ENCODE measurements around the gene HFE. TPM values are rescaled to one million over a fixed set of nuclear protein-coding genes. Genes with fewer than 3 reads are reported as not detected.

HFE gene
- total and polyA plus RNA-seq, 2 of the 13 experiments (the other 11 are each of a cell fraction or from before 2014, with no cell fraction given) = 3.7 to 6.3 TPM

DNA sequence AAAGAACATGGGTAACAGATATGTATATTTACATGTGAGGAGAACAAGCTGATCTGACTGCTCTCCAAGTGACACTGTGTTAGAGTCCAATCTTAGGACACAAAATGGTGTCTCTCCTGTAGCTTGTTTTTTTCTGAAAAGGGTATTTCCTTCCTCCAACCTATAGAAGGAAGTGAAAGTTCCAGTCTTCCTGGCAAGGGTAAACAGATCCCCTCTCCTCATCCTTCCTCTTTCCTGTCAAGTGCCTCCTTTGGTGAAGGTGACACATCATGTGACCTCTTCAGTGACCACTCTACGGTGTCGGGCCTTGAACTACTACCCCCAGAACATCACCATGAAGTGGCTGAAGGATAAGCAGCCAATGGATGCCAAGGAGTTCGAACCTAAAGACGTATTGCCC, 5.2 kb downstream of the HFE start:
- Histone ChIP-seq H3K9ac (ENCODE audit: insufficient read depth, low read depth, low read length) (no peak overlapping the region), H3K79me2 (ENCODE audit: insufficient read depth, low read length) (no peaks in the 10 kb centered on the region), H2AFZ (ENCODE audit: low read length) (no peak overlapping the region), H3K4me3 (replicated peaks in 1 of 3; ENCODE audit: insufficient read depth in 1 of 3, low read depth in 2 of 3, low read length in 3 of 3) (no peak overlapping the region), H3K4me2 (ENCODE audit: low read depth, low read length) (no peak overlapping the region), H4K20me1 (ENCODE audit: insufficient read depth, low read length) (no peaks in the 10 kb centered on the region), H3K36me3 (replicated peaks in 1 of 2; ENCODE audit: control insufficient read depth in 1 of 2, insufficient read depth in 2 of 2, low read length in 2 of 2) (no peaks in the 10 kb centered on the region), H3K4me1 (ENCODE audit: insufficient read depth, low read length) (peaks cover 17% of the 10 kb centered on the region), H3K9me3 (ENCODE audit: low read length) (no peaks in the 10 kb centered on the region), H3K27me3 (ENCODE audit: control insufficient read depth in 1 of 2, insufficient read depth in 2 of 2, low read length in 2 of 2) (no peaks in the 10 kb centered on the region), H3K27ac (ENCODE audit: extremely low read length, insufficient read depth, low read length) (no peak overlapping the region)
- WGBS (ENCODE audit: low lambda C conversion rate) = 90% methylated on average over 4 of the region's 4 CpGs
- ChIA-PET CTCF (ENCODE audit: low intra/inter-chr PET ratio, low total read pairs) (no interaction called here), POLR2A (no interaction called here)
- no peak for DNase-seq (ENCODE audit: low spot score)
- in situ Hi-C loops (cut with HindIII; ENCODE audit: extremely low pct_ligation_motif_present, low pct_unique_long_range_greater_than_20kb) = no loop called here
- no peak for ATAC-seq
- FAIRE-seq = no peak
- intact Hi-C loops (cut with micrococcal nuclease; ENCODE audit: unreplicated experiment) = no loop called here
- BruUV-seq (replicated peaks) = no TSS peak
- TF ChIP-seq PRDM10 (CRISPR knock-in tag; IDR thresholded peaks at IDR 0.05; ENCODE audit: low read depth) = no peak
- no peak for TF ChIP-seq HNRNPL (IDR thresholded peaks at IDR 0.05; ENCODE audit: low read depth, low read length)
- no peak for TF ChIP-seq SP140L (CRISPR knock-in tag; IDR thresholded peaks at IDR 0.05; ENCODE audit: borderline replicate concordance)
- TF ChIP-seq SIX1 (CRISPR knock-in tag; IDR thresholded peaks at IDR 0.05; ENCODE audit: borderline replicate concordance) = no peak
- no peak for TF ChIP-seq ZNF441 (CRISPR knock-in tag; IDR thresholded peaks at IDR 0.05; ENCODE audit: borderline replicate concordance)
- no peak for TF ChIP-seq ZNF710 (CRISPR knock-in tag; IDR thresholded peaks at IDR 0.05; ENCODE audit: borderline replicate concordance)
- no peak for TF ChIP-seq NFIC (IDR thresholded peaks at IDR 0.05; ENCODE audit: low read length)
- no peak for TF ChIP-seq KDM5B (CRISPR knock-in tag; IDR thresholded peaks at IDR 0.05; ENCODE audit: borderline replicate concordance)
- no peak for TF ChIP-seq ZNF121 (CRISPR knock-in tag; IDR thresholded peaks at IDR 0.05)
- no peak for TF ChIP-seq GMEB2 (CRISPR knock-in tag; IDR thresholded peaks at IDR 0.05; ENCODE audit: low read depth)
- no peak for TF ChIP-seq SP5 (CRISPR knock-in tag; IDR thresholded peaks at IDR 0.05; ENCODE audit: borderline replicate concordance, low read depth)
- no peak for TF ChIP-seq HCFC1 (IDR thresholded peaks at IDR 0.05; ENCODE audit: low read depth, low read length)
- no peak for TF ChIP-seq ZSCAN9 (CRISPR knock-in tag; IDR thresholded peaks at IDR 0.05; ENCODE audit: borderline replicate concordance)
- TF ChIP-seq POLR2G (IDR thresholded peaks at IDR 0.05; ENCODE audit: low read depth, low read length) = no peak
